ENCODE measurements around the gene SH3D21. TPM values are rescaled to one million over a fixed set of nuclear protein-coding genes. Genes with fewer than 3 reads are reported as not detected.
A peak's percentile ranks its signal among the peaks of the same experiment; 100 is the strongest.

Gene SH3D21
- total and polyA plus RNA-seq, 4 donors: 2.4 to 6.9 (median 4.6) TPM

- ATAC-seq (ENCODE audit: low FRiP score) (no peak), DNase-seq (peak in 1 of 2 donors; percentile 32)
- 78 to 84% methylated on average over 10 of the region's 10 CpGs for WGBS, 2 donors
- Histone ChIP-seq H3K36me3 (ENCODE audit: control insufficient read depth in 1 of 2, insufficient read depth in 2 of 2, low read length in 1 of 2) (peaks cover 5 to 12% of the 10 kb centered on the region in 2 donors), H3K27me3 (ENCODE audit: control insufficient read depth in 1 of 2, insufficient read depth in 2 of 2, low read length in 1 of 2) (no peaks in the 10 kb centered on the region), H3K4me3 (ENCODE audit: low read length in 2 of 2) (no peak overlapping the region), H3K4me1 (ENCODE audit: control insufficient read depth in 1 of 2, insufficient read depth in 2 of 2, low read length in 2 of 2) (peaks cover 0 to 1% of the 10 kb centered on the region in 2 donors), H3K27ac (ENCODE audit: low read depth in 1 of 2, low read length in 2 of 2) (no peak overlapping the region), H3K9me3 (ENCODE audit: control insufficient read depth, low read length) (no peaks in the 10 kb centered on the region)
- intact Hi-C loops (cut with DNase I): no loop called here
These were observed 926 bp upstream of the SH3D21 start for GRCh38 chr1:36304970-36305914.

- no peaks in the 10 kb centered on the region for H3K9me3 ChIP-seq (ENCODE audit: control insufficient read depth, low read length)
- peaks cover 5 to 8% of the 10 kb centered on the region in 2 donors for H3K36me3 ChIP-seq (ENCODE audit: control insufficient read depth in 1 of 2, insufficient read depth in 2 of 2, low read length in 1 of 2)
- WGBS, 2 donors: 70 to 74% methylated on average over 7 of the region's 7 CpGs
- no peak for ATAC-seq (ENCODE audit: low FRiP score)
- H3K27me3 ChIP-seq (ENCODE audit: control insufficient read depth in 1 of 2, insufficient read depth in 2 of 2, low read length in 1 of 2): no peaks in the 10 kb centered on the region
- no peak overlapping the region for H3K4me3 ChIP-seq (ENCODE audit: low read length in 2 of 2)
- intact Hi-C loops (cut with DNase I): no loop called here
- no peak for DNase-seq
- H3K4me1 ChIP-seq (ENCODE audit: control insufficient read depth in 1 of 2, insufficient read depth in 2 of 2, low read length in 2 of 2): peaks cover 0 to 1% of the 10 kb centered on the region in 2 donors
- H3K27ac ChIP-seq (ENCODE audit: low read depth in 1 of 2, low read length in 2 of 2): no peak overlapping the region
These were observed 306 bp upstream of the SH3D21 start for GRCh38 chr1:36305915-36306209.

- intact Hi-C loops (cut with DNase I): no loop called here
- DNase-seq: peak; percentile 96 to 98
- peak; percentile 97 for ATAC-seq (ENCODE audit: low FRiP score)
- H3K4me1 ChIP-seq (ENCODE audit: control insufficient read depth in 1 of 2, insufficient read depth in 2 of 2, low read length in 2 of 2): peaks cover 0 to 1% of the 10 kb centered on the region in 2 donors
- no peak overlapping the region for H3K27ac ChIP-seq (ENCODE audit: low read depth in 1 of 2, low read length in 2 of 2)
- H3K9me3 ChIP-seq (ENCODE audit: control insufficient read depth, low read length): no peaks in the 10 kb centered on the region
- WGBS, 2 donors: 0 to 1% methylated on average over 32 to 46 of the region's 46 CpGs
- peaks cover 1 to 3% of the 10 kb centered on the region in 2 donors for H3K36me3 ChIP-seq (ENCODE audit: control insufficient read depth in 1 of 2, insufficient read depth in 2 of 2, low read length in 1 of 2)
- H3K4me3 ChIP-seq (ENCODE audit: low read length in 2 of 2): peak overlapping the region; percentile 45 to 66
- H3K27me3 ChIP-seq (ENCODE audit: control insufficient read depth in 1 of 2, insufficient read depth in 2 of 2, low read length in 1 of 2): no peaks in the 10 kb centered on the region
These were observed 811 bp downstream of the SH3D21 start for GRCh38 chr1:36306902-36307456.

- DNase-seq (peak in 1 of 2 donors; percentile 41), ATAC-seq (ENCODE audit: low FRiP score) (no peak)
- Histone ChIP-seq H3K36me3 (ENCODE audit: control insufficient read depth in 1 of 2, insufficient read depth in 2 of 2, low read length in 1 of 2) (no peaks in the 10 kb centered on the region), H3K27me3 (ENCODE audit: control insufficient read depth in 1 of 2, insufficient read depth in 2 of 2, low read length in 1 of 2) (no peaks in the 10 kb centered on the region), H3K4me1 (ENCODE audit: control insufficient read depth in 1 of 2, insufficient read depth in 2 of 2, low read length in 2 of 2) (peaks cover 0 to 1% of the 10 kb centered on the region in 2 donors), H3K9me3 (ENCODE audit: control insufficient read depth, low read length) (no peaks in the 10 kb centered on the region), H3K4me3 (ENCODE audit: low read length in 2 of 2) (no peak overlapping the region), H3K27ac (ENCODE audit: low read depth in 1 of 2, low read length in 2 of 2) (no peak overlapping the region)
- intact Hi-C loops (cut with DNase I): no loop called here
- WGBS, 2 donors: 80 to 81% methylated on average over 10 of the region's 10 CpGs
These were observed 1.6 kb downstream of the SH3D21 start for GRCh38 chr1:36307601-36308330.

- intact Hi-C loops (cut with DNase I): no loop called here
- peak in 1 of 2 donors; percentile 29 for DNase-seq
- H3K27ac ChIP-seq (ENCODE audit: low read depth in 1 of 2, low read length in 2 of 2): no peak overlapping the region
- WGBS, 2 donors: 95 to 96% methylated on average over 7 of the region's 7 CpGs
- H3K4me1 ChIP-seq (ENCODE audit: control insufficient read depth in 1 of 2, insufficient read depth in 2 of 2, low read length in 2 of 2): peaks cover 0 to 1% of the 10 kb centered on the region in 2 donors
- H3K4me3 ChIP-seq (ENCODE audit: low read length in 2 of 2): no peak overlapping the region
- H3K9me3 ChIP-seq (ENCODE audit: control insufficient read depth, low read length): no peaks in the 10 kb centered on the region
- no peak for ATAC-seq (ENCODE audit: low FRiP score)
- H3K27me3 ChIP-seq (ENCODE audit: control insufficient read depth in 1 of 2, insufficient read depth in 2 of 2, low read length in 1 of 2): no peaks in the 10 kb centered on the region
- H3K36me3 ChIP-seq (ENCODE audit: control insufficient read depth in 1 of 2, insufficient read depth in 2 of 2, low read length in 1 of 2): no peaks in the 10 kb centered on the region
These were observed 3.2 kb downstream of the SH3D21 start for GRCh38 chr1:36309397-36309796.

- intact Hi-C loops (cut with DNase I): loop anchor here in 1 of 2 donors (10.0 kb wide), 1 partner anchor 606 kb away; the partner anchor contains the start of gene C1orf216
- WGBS, 2 donors: 12 to 16% methylated on average over 16 of the region's 16 CpGs
- Histone ChIP-seq H3K4me3 (ENCODE audit: low read length in 2 of 2) (peak overlapping the region in 1 of 2 donors; percentile 5), H3K36me3 (ENCODE audit: control insufficient read depth in 1 of 2, insufficient read depth in 2 of 2, low read length in 1 of 2) (no peaks in the 10 kb centered on the region), H3K27me3 (ENCODE audit: control insufficient read depth in 1 of 2, insufficient read depth in 2 of 2, low read length in 1 of 2) (no peaks in the 10 kb centered on the region), H3K9me3 (ENCODE audit: control insufficient read depth, low read length) (no peaks in the 10 kb centered on the region), H3K4me1 (ENCODE audit: control insufficient read depth in 1 of 2, insufficient read depth in 2 of 2, low read length in 2 of 2) (no peaks in the 10 kb centered on the region), H3K27ac (ENCODE audit: low read depth in 1 of 2, low read length in 2 of 2) (peak overlapping the region in 1 of 2 donors; percentile 11)
- DNase-seq (no peak), ATAC-seq (ENCODE audit: low FRiP score) (no peak)
These were observed 14.2 kb downstream of the SH3D21 start for GRCh38 chr1:36320291-36320761.

- Histone ChIP-seq H3K9me3 (ENCODE audit: control insufficient read depth, low read length) (no peaks in the 10 kb centered on the region), H3K27me3 (ENCODE audit: control insufficient read depth in 1 of 2, insufficient read depth in 2 of 2, low read length in 1 of 2) (no peaks in the 10 kb centered on the region), H3K27ac (ENCODE audit: low read depth in 1 of 2, low read length in 2 of 2) (peak overlapping the region in 1 of 2 donors; percentile 22), H3K4me3 (ENCODE audit: low read length in 2 of 2) (peak overlapping the region; percentile 4 to 5), H3K4me1 (ENCODE audit: control insufficient read depth in 1 of 2, insufficient read depth in 2 of 2, low read length in 2 of 2) (no peaks in the 10 kb centered on the region), H3K36me3 (ENCODE audit: control insufficient read depth in 1 of 2, insufficient read depth in 2 of 2, low read length in 1 of 2) (no peaks in the 10 kb centered on the region)
- DNase-seq (no peak), ATAC-seq (ENCODE audit: low FRiP score) (no peak)
- intact Hi-C loops (cut with DNase I): loop anchor here in 1 of 2 donors (10.0 kb wide), 1 partner anchor 606 kb away; the partner anchor contains the start of gene C1orf216
- 1 to 4% methylated on average over 21 to 23 of the region's 23 CpGs for WGBS, 2 donors
These were observed 14.6 kb downstream of the SH3D21 start for GRCh38 chr1:36320767-36321118.

GRCh38 chr1:36321119-36321951 lies 15.2 kb downstream of the SH3D21 start:
- ATAC-seq (ENCODE audit: low FRiP score): peak; percentile 79
- Histone ChIP-seq H3K4me3 (ENCODE audit: low read length in 2 of 2) (peak overlapping the region; percentile 4 to 71), H3K9me3 (ENCODE audit: control insufficient read depth, low read length) (no peaks in the 10 kb centered on the region), H3K36me3 (ENCODE audit: control insufficient read depth in 1 of 2, insufficient read depth in 2 of 2, low read length in 1 of 2) (no peaks in the 10 kb centered on the region), H3K27ac (ENCODE audit: low read depth in 1 of 2, low read length in 2 of 2) (peak overlapping the region in 1 of 2 donors; percentile 81), H3K4me1 (ENCODE audit: control insufficient read depth in 1 of 2, insufficient read depth in 2 of 2, low read length in 2 of 2) (no peaks in the 10 kb centered on the region), H3K27me3 (ENCODE audit: control insufficient read depth in 1 of 2, insufficient read depth in 2 of 2, low read length in 1 of 2) (no peaks in the 10 kb centered on the region)
- DNase-seq: peak; percentile 88 to 92
- intact Hi-C loops (cut with DNase I): loop anchor here in 1 of 2 donors (10.0 kb wide), 1 partner anchor 607 kb away; the partner anchor contains the start of gene C1orf216
- 2 to 3% methylated on average over 59 of the region's 59 CpGs for WGBS, 2 donors
